Hematopoietic multipotent progenitor cell treated with erythropoietin and hydrocortisone succinate and interleukin-3 and kit ligand, for 4 days (in vitro differentiated cells): ENCODE data around the gene NUDT16.

Experiments used
- DNase-seq: peaks from one replicate; pipeline ENCODE4 v3.0.0-alpha.2; 2015

Gene NUDT16

GRCh38 chr3:131386429-131387165, 5.0 kb downstream of the NUDT16 start:
- DNase-seq: peak; percentile 85

GRCh38 chr3:131387796-131388489, 6.4 kb downstream of the NUDT16 start:
- no peak for DNase-seq

GRCh38 chr3:131388490-131388799, 6.9 kb downstream of the NUDT16 start:
- DNase-seq: no peak

GRCh38 chr3:131390331-131390730, 8.8 kb downstream of the NUDT16 start:
- no peak for DNase-seq

GRCh38 chr3:131393051-131393450, 11.5 kb downstream of the NUDT16 start:
- no peak for DNase-seq

- no peak for DNase-seq
Observed at GRCh38 chr3:131393868-131394267, 12.3 kb downstream of the NUDT16 start.

GRCh38 chr3:131394400-131394799, 12.8 kb downstream of the NUDT16 start:
- DNase-seq: no peak

- DNase-seq: no peak
Observed at GRCh38 chr3:131396170-131396569, 14.6 kb downstream of the NUDT16 start.

GRCh38 chr3:131397889-131398288, 16.3 kb downstream of the NUDT16 start:
- DNase-seq: no peak

- no peak for DNase-seq
Observed at GRCh38 chr3:131401978-131402377, 20.4 kb downstream of the NUDT16 start.

- peak; percentile 61 for DNase-seq
Observed at GRCh38 chr3:131402391-131403039, 20.9 kb downstream of the NUDT16 start.

GRCh38 chr3:131403216-131403895, 21.8 kb downstream of the NUDT16 start:
- no peak for DNase-seq

- no peak for DNase-seq
Observed at GRCh38 chr3:131405411-131405810, 23.8 kb downstream of the NUDT16 start.

- DNase-seq: no peak
Observed at GRCh38 chr3:131406274-131406673, 24.7 kb downstream of the NUDT16 start.

- no peak for DNase-seq
Observed at GRCh38 chr3:131417751-131418150, 36.2 kb downstream of the NUDT16 start.

- DNase-seq: no peak
Observed at GRCh38 chr3:131421301-131421700, 39.7 kb downstream of the NUDT16 start.

GRCh38 chr3:131421957-131422498, 40.5 kb downstream of the NUDT16 start:
- DNase-seq: no peak

GRCh38 chr3:131427226-131427625, 45.7 kb downstream of the NUDT16 start:
- DNase-seq: peak; percentile 62

GRCh38 chr3:131431754-131432153, 50.2 kb downstream of the NUDT16 start:
- DNase-seq: no peak

- no peak for DNase-seq
Observed at GRCh38 chr3:131432441-131432840, 50.9 kb downstream of the NUDT16 start.

- DNase-seq: no peak
Observed at GRCh38 chr3:131435000-131435399, 53.4 kb downstream of the NUDT16 start.
